ENCODE measurements around the gene ACCSL. TPM values are rescaled to one million over a fixed set of nuclear protein-coding genes. Genes with fewer than 3 reads are reported as not detected.

ACCSL gene
- total RNA-seq (2014; rRNA removed; shearing (Covaris generic)), result 0.41 and 0.58 TPM in 2 replicates

- H3K9me3 ChIP-seq (replicated peaks), result no peaks in the 10 kb centered on the region; the same call in 1 of the 2 replicates
- no peaks in the 10 kb centered on the region for H3K36me3 ChIP-seq
- H3K27me3 ChIP-seq (replicated peaks), result no peaks in the 10 kb centered on the region
- DNase-seq (ENCODE audit: low read depth in 1 of 2, low spot score in 2 of 2), result peak in 1 of 2 experiments; percentile 38
- H3K27ac ChIP-seq, result no peak within 1 kb of the TSS
- no peaks in the 10 kb centered on the region for H3K4me1 ChIP-seq (replicated peaks)
- no peak within 1 kb of the TSS for H3K4me3 ChIP-seq
These were observed at the start of gene ACCSL for GRCh38 chr11:44047931-44048431. Gene ACCSL (plus strand): TSS chr11:44047981. CDS start chr11:44048037, 56 bp downstream.

GRCh38 chr11:43998308-43998707, 49.5 kb upstream of the ACCSL start:
- no peak for DNase-seq (ENCODE audit: low read depth in 1 of 2, low spot score in 2 of 2)
- no peaks in the 10 kb centered on the region for H3K9me3 ChIP-seq (replicated peaks)
- peaks cover 1% of the 10 kb centered on the region for H3K4me1 ChIP-seq (replicated peaks)
- no peak overlapping the region for H3K4me3 ChIP-seq
- no peak overlapping the region for H3K27ac ChIP-seq
- no peaks in the 10 kb centered on the region for H3K27me3 ChIP-seq (replicated peaks)
- H3K36me3 ChIP-seq, result no peaks in the 10 kb centered on the region

GRCh38 chr11:44000731-44001130, 47.0 kb upstream of the ACCSL start:
- H3K9me3 ChIP-seq (replicated peaks), result no peaks in the 10 kb centered on the region
- DNase-seq (ENCODE audit: low read depth in 1 of 2, low spot score in 2 of 2), result peak in 1 of 2 experiments; percentile 13
- no peaks in the 10 kb centered on the region for H3K4me1 ChIP-seq (replicated peaks)
- H3K4me3 ChIP-seq, result no peak overlapping the region
- no peak overlapping the region for H3K27ac ChIP-seq
- H3K27me3 ChIP-seq (replicated peaks), result no peaks in the 10 kb centered on the region
- no peaks in the 10 kb centered on the region for H3K36me3 ChIP-seq

GRCh38 chr11:44002191-44003093, 45.3 kb upstream of the ACCSL start:
- no peaks in the 10 kb centered on the region for H3K27me3 ChIP-seq (replicated peaks)
- H3K4me3 ChIP-seq, result no peak overlapping the region
- no peaks in the 10 kb centered on the region for H3K36me3 ChIP-seq
- peak in 1 of 2 experiments; percentile 39 for DNase-seq (ENCODE audit: low read depth in 1 of 2, low spot score in 2 of 2)
- H3K4me1 ChIP-seq (replicated peaks), result peaks cover 1% of the 10 kb centered on the region
- H3K9me3 ChIP-seq (replicated peaks), result no peaks in the 10 kb centered on the region
- H3K27ac ChIP-seq, result no peak overlapping the region

- Histone ChIP-seq H3K36me3 (no peaks in the 10 kb centered on the region), H3K4me3 (no peak overlapping the region), H3K4me1 (replicated peaks) (peaks cover 16% of the 10 kb centered on the region), H3K9me3 (replicated peaks) (no peaks in the 10 kb centered on the region), H3K27ac (no peak overlapping the region), H3K27me3 (replicated peaks) (no peaks in the 10 kb centered on the region)
- DNase-seq (ENCODE audit: low read depth in 1 of 2, low spot score in 2 of 2), result peak in 1 of 2 experiments; percentile 44
These were observed 43.9 kb upstream of the ACCSL start for GRCh38 chr11:44003736-44004451.

GRCh38 chr11:44004452-44005062, 43.2 kb upstream of the ACCSL start:
- H3K27ac ChIP-seq, result no peak overlapping the region
- no peak for DNase-seq (ENCODE audit: low read depth in 1 of 2, low spot score in 2 of 2)
- H3K4me1 ChIP-seq (replicated peaks), result peaks cover 18% of the 10 kb centered on the region
- no peaks in the 10 kb centered on the region for H3K36me3 ChIP-seq
- H3K27me3 ChIP-seq (replicated peaks), result no peaks in the 10 kb centered on the region
- H3K4me3 ChIP-seq, result no peak overlapping the region
- no peaks in the 10 kb centered on the region for H3K9me3 ChIP-seq (replicated peaks)

- Histone ChIP-seq H3K9me3 (replicated peaks) (no peaks in the 10 kb centered on the region), H3K27ac (no peak overlapping the region), H3K4me1 (replicated peaks) (peaks cover 23% of the 10 kb centered on the region), H3K27me3 (replicated peaks) (no peaks in the 10 kb centered on the region), H3K4me3 (no peak overlapping the region), H3K36me3 (no peaks in the 10 kb centered on the region)
- DNase-seq (ENCODE audit: low read depth in 1 of 2, low spot score in 2 of 2), result peak in 1 of 2 experiments; percentile 48
These were observed 42.6 kb upstream of the ACCSL start for GRCh38 chr11:44005063-44005701.

- Histone ChIP-seq H3K4me1 (replicated peaks) (peaks cover 30% of the 10 kb centered on the region), H3K27me3 (replicated peaks) (no peaks in the 10 kb centered on the region), H3K36me3 (no peaks in the 10 kb centered on the region), H3K4me3 (no peak overlapping the region), H3K9me3 (replicated peaks) (no peaks in the 10 kb centered on the region), H3K27ac (no peak overlapping the region)
- DNase-seq (ENCODE audit: low read depth in 1 of 2, low spot score in 2 of 2), result peak in 1 of 2 experiments; percentile 44
These were observed 41.8 kb upstream of the ACCSL start for GRCh38 chr11:44005956-44006355.

- no peaks in the 10 kb centered on the region for H3K27me3 ChIP-seq (replicated peaks)
- DNase-seq (ENCODE audit: low read depth in 1 of 2, low spot score in 2 of 2), result peak in 1 of 2 experiments; percentile 44
- H3K9me3 ChIP-seq (replicated peaks), result no peaks in the 10 kb centered on the region
These were observed 40.8 kb upstream of the ACCSL start for GRCh38 chr11:44006917-44007361.

GRCh38 chr11:44007481-44008087, 40.2 kb upstream of the ACCSL start:
- peak in 1 of 2 experiments; percentile 22 for DNase-seq (ENCODE audit: low read depth in 1 of 2, low spot score in 2 of 2)
- Histone ChIP-seq H3K4me1 (replicated peaks) (peaks cover 40% of the 10 kb centered on the region), H3K27me3 (replicated peaks) (no peaks in the 10 kb centered on the region)

More at GRCh38 chr11:44006917-44007361, 40.8 kb upstream of the ACCSL start:
- Histone ChIP-seq H3K4me3 (no peak overlapping the region), H3K27ac (no peak overlapping the region), H3K4me1 (replicated peaks) (peaks cover 40% of the 10 kb centered on the region), H3K36me3 (no peaks in the 10 kb centered on the region)

GRCh38 chr11:44008088-44008501, 39.7 kb upstream of the ACCSL start:
- Histone ChIP-seq H3K4me3 (no peak overlapping the region), H3K27me3 (replicated peaks) (no peaks in the 10 kb centered on the region), H3K4me1 (replicated peaks) (peaks cover 40% of the 10 kb centered on the region), H3K9me3 (replicated peaks) (no peaks in the 10 kb centered on the region), H3K36me3 (no peaks in the 10 kb centered on the region), H3K27ac (no peak overlapping the region)
- DNase-seq (ENCODE audit: low read depth in 1 of 2, low spot score in 2 of 2), result peak; percentile 63 to 68

More at GRCh38 chr11:44007481-44008087, 40.2 kb upstream of the ACCSL start:
- H3K36me3 ChIP-seq, result no peaks in the 10 kb centered on the region
- no peak overlapping the region for H3K4me3 ChIP-seq
- no peaks in the 10 kb centered on the region for H3K9me3 ChIP-seq (replicated peaks)
- no peak overlapping the region for H3K27ac ChIP-seq

GRCh38 chr11:44008698-44009097, 39.1 kb upstream of the ACCSL start:
- no peaks in the 10 kb centered on the region for H3K36me3 ChIP-seq

More at GRCh38 chr11:44008698-44009097, 39.1 kb upstream of the ACCSL start:
- Histone ChIP-seq H3K27ac (no peak overlapping the region), H3K4me1 (replicated peaks) (peaks cover 40% of the 10 kb centered on the region), H3K4me3 (no peak overlapping the region), H3K9me3 (replicated peaks) (no peaks in the 10 kb centered on the region), H3K27me3 (replicated peaks) (no peaks in the 10 kb centered on the region)
- peak in 1 of 2 experiments; percentile 24 for DNase-seq (ENCODE audit: low read depth in 1 of 2, low spot score in 2 of 2)

Data from SJSA1 (cell line).